ENCODE results near the gene BRD3OS. TPM values are rescaled to one million over a fixed set of nuclear protein-coding genes. Genes with fewer than 3 reads are reported as not detected.
A peak's percentile ranks its signal among the peaks of the same experiment; 100 is the strongest.

The BRD3OS gene
- total RNA-seq, 1 donor from 2014 or later = 20.2 TPM

- Histone ChIP-seq H3K79me2 (ENCODE audit: insufficient read depth, low read length) (peaks cover 86% of the 10 kb centered on the region), H3K4me3 (ENCODE audit: insufficient read depth, low read depth, low read length) (no peak overlapping the region), H4K20me1 (ENCODE audit: insufficient read depth, low read length) (peaks cover 82% of the 10 kb centered on the region), H3K9ac (ENCODE audit: low read length) (no peak overlapping the region), H3K27ac (ENCODE audit: low read depth, low read length) (no peak overlapping the region), H3K27me3 (ENCODE audit: insufficient read depth, low read length) (no peaks in the 10 kb centered on the region), H3K4me2 (ENCODE audit: low read length) (no peak overlapping the region), H3K4me1 (ENCODE audit: insufficient read depth, low read length) (peaks cover 27% of the 10 kb centered on the region), H3K36me3 (ENCODE audit: insufficient read depth, low read length) (no peaks in the 10 kb centered on the region), H2AFZ (ENCODE audit: low read depth, low read length) (no peak overlapping the region), H3K9me3 (ENCODE audit: insufficient read depth, low read depth, low read length) (no peaks in the 10 kb centered on the region)
- H3K4me1 Mint-ChIP-seq (ENCODE audit: low read depth, unreplicated experiment) = peaks cover 19% of the 10 kb centered on the region
- FAIRE-seq (no peak), DNase-seq (ENCODE audit: low read depth) (no peak)
- H3K27ac Mint-ChIP-seq (ENCODE audit: unreplicated experiment) = no peak overlapping the region
- no peaks in the 10 kb centered on the region for H3K9me3 Mint-ChIP-seq (ENCODE audit: unreplicated experiment)
- no peak overlapping the region for H3K4me3 Mint-ChIP-seq (ENCODE audit: unreplicated experiment)
- H3K27me3 Mint-ChIP-seq (ENCODE audit: low read depth, unreplicated experiment) = no peaks in the 10 kb centered on the region
- H3K36me3 Mint-ChIP-seq (ENCODE audit: low read depth, unreplicated experiment) = peaks cover 2% of the 10 kb centered on the region
- TF ChIP-seq CTCF (IDR thresholded peaks at IDR 0.05; ENCODE audit: insufficient read depth, low read depth, low read length) (no peak), EZH2 (IDR thresholded peaks at IDR 0.05; ENCODE audit: insufficient read depth, low read length) (no peak)
Observed at GRCh38 chr9:134063571-134064450, 38.5 kb downstream of the BRD3OS start.

- FAIRE-seq (no peak), DNase-seq (ENCODE audit: low read depth) (no peak)
- Histone ChIP-seq H3K9ac (ENCODE audit: low read length) (no peak overlapping the region), H3K27me3 (ENCODE audit: insufficient read depth, low read length) (peaks cover 7% of the 10 kb centered on the region), H3K9me3 (ENCODE audit: insufficient read depth, low read depth, low read length) (no peaks in the 10 kb centered on the region), H3K4me2 (ENCODE audit: low read length) (no peak overlapping the region), H3K4me3 (ENCODE audit: insufficient read depth, low read depth, low read length) (no peak overlapping the region), H4K20me1 (ENCODE audit: insufficient read depth, low read length) (peaks cover 73% of the 10 kb centered on the region), H3K4me1 (ENCODE audit: insufficient read depth, low read length) (peaks cover 18% of the 10 kb centered on the region), H3K36me3 (ENCODE audit: insufficient read depth, low read length) (no peaks in the 10 kb centered on the region), H3K27ac (ENCODE audit: low read depth, low read length) (no peak overlapping the region), H3K79me2 (ENCODE audit: insufficient read depth, low read length) (peaks cover 77% of the 10 kb centered on the region), H2AFZ (ENCODE audit: low read depth, low read length) (no peak overlapping the region)
- Mint-ChIP-seq H3K36me3 (ENCODE audit: low read depth, unreplicated experiment) (no peaks in the 10 kb centered on the region), H3K9me3 (ENCODE audit: unreplicated experiment) (no peaks in the 10 kb centered on the region), H3K4me1 (ENCODE audit: low read depth, unreplicated experiment) (peaks cover 19% of the 10 kb centered on the region), H3K27me3 (ENCODE audit: low read depth, unreplicated experiment) (peaks cover 5% of the 10 kb centered on the region), H3K27ac (ENCODE audit: unreplicated experiment) (peak overlapping the region; percentile 26), H3K4me3 (ENCODE audit: unreplicated experiment) (peak overlapping the region; percentile 66)
- TF ChIP-seq EZH2 (IDR thresholded peaks at IDR 0.05; ENCODE audit: insufficient read depth, low read length) (no peak), CTCF (IDR thresholded peaks at IDR 0.05; ENCODE audit: insufficient read depth, low read depth, low read length) (no peak)
Observed at GRCh38 chr9:134064711-134065110, 39.4 kb downstream of the BRD3OS start.

All from astrocyte (in vitro differentiated cells and primary cell).